GM18505 (cell line): Measurements from ENCODE around the gene RELB.
A peak's percentile ranks its signal among the peaks of the same experiment; 100 is the strongest.
"Not testable (repeated sequence)": the region's sequence is repeated elsewhere in the genome, so short reads cannot be mapped to it uniquely, and the experiment has no call there.

Experiments
- ATAC-seq: cut with Tn5 transposase; IDR thresholded peaks from one replicate; pipeline ENCODE4 v1.9.1; 2021; ENCODE audit not compliant: unreplicated experiment
- POLR2A ChIP-seq: IDR thresholded peaks from 4 replicates; pipeline ENCODE4 v1.6.1; 2011; ENCODE audit warnings: borderline replicate concordance; ENCODE audit not compliant: insufficient read depth, insufficient read length; ENCODE audit errors: extremely low read depth

Gene RELB, protein sequence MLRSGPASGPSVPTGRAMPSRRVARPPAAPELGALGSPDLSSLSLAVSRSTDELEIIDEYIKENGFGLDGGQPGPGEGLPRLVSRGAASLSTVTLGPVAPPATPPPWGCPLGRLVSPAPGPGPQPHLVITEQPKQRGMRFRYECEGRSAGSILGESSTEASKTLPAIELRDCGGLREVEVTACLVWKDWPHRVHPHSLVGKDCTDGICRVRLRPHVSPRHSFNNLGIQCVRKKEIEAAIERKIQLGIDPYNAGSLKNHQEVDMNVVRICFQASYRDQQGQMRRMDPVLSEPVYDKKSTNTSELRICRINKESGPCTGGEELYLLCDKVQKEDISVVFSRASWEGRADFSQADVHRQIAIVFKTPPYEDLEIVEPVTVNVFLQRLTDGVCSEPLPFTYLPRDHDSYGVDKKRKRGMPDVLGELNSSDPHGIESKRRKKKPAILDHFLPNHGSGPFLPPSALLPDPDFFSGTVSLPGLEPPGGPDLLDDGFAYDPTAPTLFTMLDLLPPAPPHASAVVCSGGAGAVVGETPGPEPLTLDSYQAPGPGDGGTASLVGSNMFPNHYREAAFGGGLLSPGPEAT

DNA sequence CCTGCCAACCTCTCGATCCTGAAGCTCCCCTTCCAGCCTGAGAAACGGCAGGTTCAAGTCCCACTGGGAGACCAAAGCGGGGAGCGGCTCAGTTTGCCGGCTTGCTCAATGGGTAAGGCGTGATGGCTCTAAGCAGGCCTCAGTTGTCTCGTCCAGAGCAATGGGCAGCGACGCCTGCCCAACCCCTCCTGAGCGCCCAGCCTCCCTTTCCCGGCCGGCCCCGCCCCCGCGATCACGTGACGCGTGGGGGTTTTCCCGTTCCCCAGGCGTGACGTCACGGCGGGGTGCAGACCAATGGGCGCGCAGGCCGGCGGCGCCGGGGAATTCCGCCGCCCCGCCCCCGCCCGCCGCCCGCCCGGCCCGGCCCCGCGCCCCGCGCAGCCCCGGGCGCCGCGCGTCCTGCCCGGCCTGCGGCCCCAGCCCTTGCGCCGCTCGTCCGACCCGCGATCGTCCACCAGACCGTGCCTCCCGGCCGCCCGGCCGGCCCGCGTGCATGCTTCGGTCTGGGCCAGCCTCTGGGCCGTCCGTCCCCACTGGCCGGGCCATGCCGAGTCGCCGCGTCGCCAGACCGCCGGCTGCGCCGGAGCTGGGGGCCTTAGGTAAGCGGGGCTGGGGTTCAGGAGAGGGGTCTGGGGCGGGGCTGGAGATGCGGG is at the start of gene RELB:
RELB (plus strand) TSS at position 378 of the 653 bp plus-strand sequence; CDS start at position 494, 116 bp downstream.
- peak; percentile 65 for TF ChIP-seq POLR2A
- peak; percentile 58 for ATAC-seq

DNA sequence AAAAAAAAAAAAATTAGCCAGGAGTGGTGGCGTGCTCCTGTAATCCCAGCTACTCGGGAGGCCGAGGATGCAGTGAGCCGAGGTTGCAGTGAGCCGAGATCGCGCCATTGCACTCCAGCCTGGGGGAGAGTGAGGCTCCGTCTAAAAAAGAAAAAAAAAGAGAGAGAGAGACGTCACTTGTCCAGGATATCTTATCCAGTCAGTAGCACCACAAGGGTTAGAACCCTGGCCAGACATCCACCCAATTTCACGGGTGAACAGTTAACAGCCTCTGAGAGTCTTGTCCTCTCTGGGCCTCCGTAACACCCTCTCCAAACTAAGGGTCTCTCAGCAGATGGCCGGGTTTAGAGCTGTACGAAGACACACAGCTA is 47.0 kb upstream of the RELB start:
- TF ChIP-seq POLR2A = no peak
- no peak for ATAC-seq

DNA sequence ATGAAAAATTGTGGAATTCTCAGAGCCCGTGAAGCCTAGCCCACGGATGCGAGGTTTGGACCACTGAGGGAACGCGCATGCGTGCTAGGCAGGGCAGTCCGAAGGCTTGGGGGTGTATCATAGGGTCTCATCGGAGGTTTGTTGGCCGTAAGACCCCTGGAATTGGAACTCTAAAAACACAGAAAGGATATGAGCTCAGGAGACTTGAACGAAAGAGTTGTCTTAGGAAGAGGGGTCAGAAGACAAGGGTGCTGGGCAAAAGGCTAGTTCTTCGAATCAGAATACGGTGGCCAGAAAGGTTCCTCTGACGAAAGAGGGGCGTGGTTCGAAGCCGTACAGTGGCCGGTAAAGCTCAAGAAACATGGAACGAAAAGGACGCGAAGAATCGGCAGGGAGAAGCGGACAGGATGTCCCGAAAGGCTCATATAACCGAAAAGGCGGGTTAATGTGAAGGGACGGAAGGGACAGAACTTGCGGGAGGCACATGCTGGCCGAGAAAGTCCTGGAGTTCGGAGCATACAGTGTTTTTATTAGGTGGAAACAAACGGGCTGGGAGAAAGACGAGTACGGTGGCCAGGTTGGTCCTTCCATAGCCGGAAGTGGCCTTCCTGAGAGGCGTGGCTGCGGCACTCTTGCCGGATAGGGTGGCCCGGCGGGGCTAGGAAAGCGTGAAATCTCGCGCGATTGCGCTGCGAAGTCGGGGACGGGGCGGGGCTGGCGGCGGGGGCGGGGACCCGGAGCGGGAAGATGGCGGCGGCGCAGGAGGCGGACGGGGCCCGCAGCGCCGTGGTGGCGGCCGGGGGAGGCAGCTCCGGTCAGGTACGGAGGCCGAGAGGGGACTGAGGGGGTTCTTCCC is 46.4 kb upstream of the RELB start, which contains the start of gene CLPTM1:
CLPTM1 (plus strand) TSS at position 732 of the 856 bp plus-strand sequence; CDS start at position 748, 16 bp downstream.
- peak; percentile 66 for ATAC-seq
- TF ChIP-seq POLR2A = peak; percentile 93

GRCh38 chr19:44955505-44956439 is 45.5 kb upstream of the RELB start:
- TF ChIP-seq POLR2A = no peak
- ATAC-seq = peak; percentile 11

DNA sequence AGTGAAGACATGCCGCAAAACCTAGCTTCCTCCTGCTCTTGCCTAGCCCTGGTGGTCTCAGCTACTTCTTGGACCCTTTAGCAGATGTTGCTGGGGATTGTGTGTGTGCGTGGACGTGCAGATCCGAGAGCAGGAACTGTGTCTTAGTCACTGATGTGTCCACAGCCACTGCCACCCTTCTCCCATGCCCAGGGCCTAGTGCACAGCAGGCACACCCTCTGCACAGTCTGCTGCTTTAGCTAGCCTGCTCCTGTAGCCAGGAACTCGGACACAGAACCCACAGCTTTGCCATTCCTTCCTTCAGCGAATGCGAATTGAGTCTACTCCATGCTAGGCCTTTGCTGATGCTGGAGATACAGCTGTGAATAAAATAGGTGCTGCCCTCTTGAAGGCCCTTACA is 43.7 kb upstream of the RELB start:
- ATAC-seq = no peak
- no peak for TF ChIP-seq POLR2A

GRCh38 chr19:44958090-44958489 is 43.2 kb upstream of the RELB start:
- no peak for ATAC-seq
- no peak for TF ChIP-seq POLR2A

- TF ChIP-seq POLR2A = no peak
- no peak for ATAC-seq
Measured at GRCh38 chr19:44959691-44960090, 41.6 kb upstream of the RELB start.

GRCh38 chr19:44960906-44961728 is 40.1 kb upstream of the RELB start:
- TF ChIP-seq POLR2A = no peak
- ATAC-seq = no peak

DNA sequence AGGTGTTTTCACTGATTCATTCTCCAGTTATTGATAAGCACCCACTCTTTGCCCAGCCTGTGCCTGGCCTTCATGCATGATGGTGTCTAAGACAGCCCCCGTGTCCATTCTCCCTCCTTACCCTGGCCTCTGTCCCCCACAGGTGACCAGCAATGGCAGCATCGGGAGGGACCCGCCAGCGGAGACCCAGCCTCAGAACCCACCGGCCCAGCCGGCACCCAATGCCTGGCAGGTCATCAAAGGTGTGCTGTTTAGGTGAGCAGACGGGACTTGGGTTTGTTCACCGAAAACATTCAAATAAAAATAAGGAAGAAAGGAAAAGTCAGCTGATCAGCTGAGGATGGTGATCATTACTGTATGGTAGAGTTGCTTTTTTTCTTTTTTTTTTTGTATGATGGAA is 39.4 kb upstream of the RELB start:
- ATAC-seq = no peak

GRCh38 chr19:44968118-44968517 is 33.1 kb upstream of the RELB start:
- TF ChIP-seq POLR2A = no peak
- no peak for ATAC-seq

More for the DNA sequence above, 39.4 kb upstream of the RELB start:
- no peak for TF ChIP-seq POLR2A

GRCh38 chr19:44968670-44969069 is 32.6 kb upstream of the RELB start:
- no peak for TF ChIP-seq POLR2A
- no peak for ATAC-seq

DNA sequence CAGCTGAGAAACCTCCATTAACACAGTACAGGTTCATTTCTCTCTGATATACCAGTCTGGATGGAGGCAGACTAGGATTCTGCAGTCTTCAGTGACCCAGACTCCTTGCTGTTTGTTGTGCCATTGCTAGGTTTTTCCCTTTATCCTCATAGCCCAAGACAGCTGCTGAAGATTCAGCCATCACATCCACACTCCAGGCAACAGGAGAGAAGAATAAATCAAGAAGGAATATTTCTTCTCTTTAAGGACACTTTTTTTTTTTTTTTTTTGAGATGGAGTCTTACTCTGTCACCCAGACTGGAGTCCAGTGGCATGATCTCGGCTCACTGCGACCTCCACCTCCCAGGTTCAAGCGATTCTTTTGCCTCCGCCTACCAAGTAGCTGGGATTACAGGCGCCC is 31.8 kb upstream of the RELB start:
- no peak for TF ChIP-seq POLR2A
- no peak for ATAC-seq

DNA sequence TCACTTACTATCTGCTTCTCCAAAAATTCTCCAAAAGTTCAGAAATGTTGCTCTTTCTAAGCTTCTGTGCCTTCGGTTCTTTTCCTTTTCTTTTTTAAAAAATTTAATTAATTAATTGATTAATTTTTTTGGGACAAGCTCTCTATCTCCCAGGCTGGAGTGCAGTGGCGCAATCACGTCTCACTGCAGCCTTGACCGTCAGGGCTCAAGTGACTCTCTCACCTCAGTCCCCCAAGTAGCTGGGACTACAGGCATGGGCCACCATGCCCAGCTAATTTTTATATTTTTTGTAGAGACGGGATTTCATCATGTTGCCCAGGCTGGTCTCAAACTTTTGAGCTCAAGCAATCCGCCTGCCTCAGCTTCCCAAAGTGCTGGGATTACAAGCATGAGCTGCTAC is 29.8 kb upstream of the RELB start:
- ATAC-seq = not testable (repeated sequence)
